Stimulated activated naive CD8-positive, alpha-beta T cell treated with anti-CD3 and anti-CD28 coated beads, Interleukin-15, Interleukin-2, amounts not matched to agents 100 ng/mL and 50 ng/mL, for 24 hours (primary cell): ENCODE measurements around the gene FBXW11.

Experiments
- H3K27ac Mint-ChIP-seq: one replicate; pipeline ENCODE4 v1.8.0; 2021; ENCODE audit warnings: mild to moderate bottlenecking, mixed read lengths
- H3K27me3 Mint-ChIP-seq: one replicate; pipeline ENCODE4 v1.8.0; 2021; ENCODE audit warnings: mixed read lengths
- H3K36me3 Mint-ChIP-seq: one replicate; pipeline ENCODE4 v1.8.0; 2021; ENCODE audit warnings: low read depth, mixed read lengths
- H3K4me1 Mint-ChIP-seq: one replicate; pipeline ENCODE4 v1.8.0; 2021; ENCODE audit warnings: low read depth, mixed read lengths
- H3K4me3 Mint-ChIP-seq: one replicate; pipeline ENCODE4 v1.8.0; 2021; ENCODE audit warnings: mild to moderate bottlenecking, mixed read lengths
- H3K9me3 Mint-ChIP-seq: one replicate; pipeline ENCODE4 v1.8.0; 2021; ENCODE audit warnings: mixed read lengths

Gene FBXW11

DNA sequence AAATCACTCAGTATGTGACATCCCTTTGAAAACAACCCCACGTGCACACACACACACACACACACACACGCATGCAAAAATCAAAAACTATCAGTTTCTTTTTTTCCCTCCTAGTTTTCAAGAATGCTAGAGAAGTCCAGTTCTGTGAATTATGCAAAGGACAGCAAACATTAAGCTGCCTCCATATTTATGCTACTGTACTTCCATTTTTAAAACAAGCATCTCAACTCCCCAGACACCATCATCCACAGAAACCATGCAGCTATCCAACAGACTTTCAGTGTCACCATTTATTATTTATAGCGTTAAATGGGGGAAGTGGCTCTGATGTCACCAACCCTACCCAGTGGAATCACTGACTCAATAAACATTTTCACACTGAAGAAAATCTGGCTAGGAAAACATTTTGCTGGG lies 1.6 kb downstream of the FBXW11 start:
- peaks cover 29% of the 10 kb centered on the region for H3K36me3 Mint-ChIP-seq
- H3K27me3 Mint-ChIP-seq: no peaks in the 10 kb centered on the region
- no peaks in the 10 kb centered on the region for H3K9me3 Mint-ChIP-seq
- peak overlapping the region; percentile 95 for H3K4me3 Mint-ChIP-seq
- H3K27ac Mint-ChIP-seq: peak overlapping the region; percentile 98
- H3K4me1 Mint-ChIP-seq: peaks cover 78% of the 10 kb centered on the region

- H3K36me3 Mint-ChIP-seq: peaks cover 33% of the 10 kb centered on the region
- peak overlapping the region; percentile 82 for H3K27ac Mint-ChIP-seq
- peak overlapping the region; percentile 33 for H3K4me3 Mint-ChIP-seq
- no peaks in the 10 kb centered on the region for H3K27me3 Mint-ChIP-seq
- peaks cover 83% of the 10 kb centered on the region for H3K4me1 Mint-ChIP-seq
- no peaks in the 10 kb centered on the region for H3K9me3 Mint-ChIP-seq
Observed at GRCh38 chr5:172003746-172004145, 2.7 kb downstream of the FBXW11 start.

- Mint-ChIP-seq H3K36me3 (peaks cover 34% of the 10 kb centered on the region), H3K9me3 (no peaks in the 10 kb centered on the region), H3K27me3 (no peaks in the 10 kb centered on the region), H3K27ac (peak overlapping the region; percentile 82), H3K4me3 (peak overlapping the region; percentile 33), H3K4me1 (peaks cover 82% of the 10 kb centered on the region)
Observed at GRCh38 chr5:172002840-172003512, 3.5 kb downstream of the FBXW11 start.

GRCh38 chr5:172002310-172002709 lies 4.1 kb downstream of the FBXW11 start:
- peaks cover 82% of the 10 kb centered on the region for H3K4me1 Mint-ChIP-seq
- no peaks in the 10 kb centered on the region for H3K9me3 Mint-ChIP-seq
- H3K4me3 Mint-ChIP-seq: peak overlapping the region; percentile 45
- H3K27me3 Mint-ChIP-seq: no peaks in the 10 kb centered on the region
- peak overlapping the region; percentile 38 for H3K27ac Mint-ChIP-seq
- peaks cover 41% of the 10 kb centered on the region for H3K36me3 Mint-ChIP-seq

DNA sequence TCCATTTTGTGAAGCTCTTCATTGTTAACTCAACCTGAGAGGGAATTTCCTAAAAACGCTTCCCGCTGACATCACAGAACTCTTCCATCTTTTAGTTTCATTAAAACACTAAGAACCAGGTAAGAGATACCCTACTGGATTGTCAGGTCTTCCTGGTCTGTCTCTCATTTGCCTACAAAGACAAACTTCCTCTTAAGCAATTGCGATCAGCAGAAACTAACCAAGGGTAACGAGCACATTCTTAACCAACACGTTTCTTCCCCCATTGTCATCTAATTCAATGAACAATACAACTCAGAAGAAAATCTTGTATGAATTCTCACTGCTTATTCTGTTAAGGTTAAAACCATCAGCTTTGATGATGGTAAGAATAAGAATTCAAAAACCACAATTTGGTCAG lies 6.6 kb downstream of the FBXW11 start:
- Mint-ChIP-seq H3K9me3 (no peaks in the 10 kb centered on the region), H3K36me3 (peaks cover 53% of the 10 kb centered on the region), H3K27me3 (no peaks in the 10 kb centered on the region), H3K27ac (peak overlapping the region; percentile 52), H3K4me1 (peaks cover 90% of the 10 kb centered on the region), H3K4me3 (peak overlapping the region; percentile 18)

GRCh38 chr5:171999100-171999499 lies 7.3 kb downstream of the FBXW11 start:
- peaks cover 53% of the 10 kb centered on the region for H3K36me3 Mint-ChIP-seq
- no peak overlapping the region for H3K27ac Mint-ChIP-seq
- no peaks in the 10 kb centered on the region for H3K27me3 Mint-ChIP-seq
- no peaks in the 10 kb centered on the region for H3K9me3 Mint-ChIP-seq
- peaks cover 89% of the 10 kb centered on the region for H3K4me1 Mint-ChIP-seq
- H3K4me3 Mint-ChIP-seq: no peak overlapping the region

GRCh38 chr5:171997011-171997410 lies 9.4 kb downstream of the FBXW11 start:
- Mint-ChIP-seq H3K9me3 (no peaks in the 10 kb centered on the region), H3K27ac (no peak overlapping the region), H3K27me3 (no peaks in the 10 kb centered on the region), H3K4me3 (no peak overlapping the region), H3K4me1 (peaks cover 79% of the 10 kb centered on the region), H3K36me3 (peaks cover 65% of the 10 kb centered on the region)

GRCh38 chr5:171992813-171993212 lies 13.6 kb downstream of the FBXW11 start:
- no peaks in the 10 kb centered on the region for H3K27me3 Mint-ChIP-seq
- H3K4me1 Mint-ChIP-seq: peaks cover 75% of the 10 kb centered on the region
- H3K36me3 Mint-ChIP-seq: peaks cover 78% of the 10 kb centered on the region
- no peaks in the 10 kb centered on the region for H3K9me3 Mint-ChIP-seq
- peak overlapping the region; percentile 1 for H3K27ac Mint-ChIP-seq
- no peak overlapping the region for H3K4me3 Mint-ChIP-seq

DNA sequence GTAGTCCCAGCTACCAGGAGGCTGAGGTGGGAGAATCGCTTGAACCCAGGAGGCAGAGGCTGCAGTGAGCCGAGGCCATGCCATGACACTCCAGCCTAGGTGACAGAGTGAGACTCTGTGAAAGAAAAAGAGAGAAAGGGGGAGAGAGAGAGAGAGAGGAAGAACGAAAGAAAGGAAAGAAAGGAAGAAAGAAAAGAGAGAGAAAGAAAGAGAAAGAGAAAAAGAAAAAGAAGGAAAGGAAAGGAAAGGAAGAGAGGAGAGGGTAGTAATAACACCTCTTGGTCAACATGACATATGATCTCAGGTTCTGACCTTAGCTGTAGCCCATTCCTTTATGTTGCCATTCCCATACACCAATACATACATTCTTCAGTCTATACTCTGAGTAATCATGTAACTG lies 14.1 kb downstream of the FBXW11 start:
- Mint-ChIP-seq H3K4me1 (peaks cover 72% of the 10 kb centered on the region), H3K27me3 (no peaks in the 10 kb centered on the region), H3K27ac (no peak overlapping the region), H3K36me3 (peaks cover 78% of the 10 kb centered on the region), H3K9me3 (no peaks in the 10 kb centered on the region), H3K4me3 (no peak overlapping the region)

DNA sequence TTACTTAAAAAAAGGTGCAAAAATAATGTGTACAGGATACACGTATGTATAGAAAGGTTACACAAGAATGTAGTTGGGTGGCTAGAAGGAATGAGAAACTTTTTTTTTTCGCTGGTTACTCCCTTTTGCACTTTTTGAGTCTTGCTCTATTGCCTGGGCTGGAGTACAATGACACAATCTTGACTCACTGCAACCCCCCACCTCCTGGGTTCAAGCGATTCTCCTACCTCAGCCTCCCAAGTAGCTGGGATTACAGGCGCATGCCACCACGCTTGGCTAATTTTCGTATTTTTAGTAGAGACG lies 15.8 kb downstream of the FBXW11 start:
- H3K27ac Mint-ChIP-seq: no peak overlapping the region
- H3K4me1 Mint-ChIP-seq: peaks cover 69% of the 10 kb centered on the region
- H3K36me3 Mint-ChIP-seq: peaks cover 69% of the 10 kb centered on the region
- no peaks in the 10 kb centered on the region for H3K27me3 Mint-ChIP-seq
- no peak overlapping the region for H3K4me3 Mint-ChIP-seq
- no peaks in the 10 kb centered on the region for H3K9me3 Mint-ChIP-seq

DNA sequence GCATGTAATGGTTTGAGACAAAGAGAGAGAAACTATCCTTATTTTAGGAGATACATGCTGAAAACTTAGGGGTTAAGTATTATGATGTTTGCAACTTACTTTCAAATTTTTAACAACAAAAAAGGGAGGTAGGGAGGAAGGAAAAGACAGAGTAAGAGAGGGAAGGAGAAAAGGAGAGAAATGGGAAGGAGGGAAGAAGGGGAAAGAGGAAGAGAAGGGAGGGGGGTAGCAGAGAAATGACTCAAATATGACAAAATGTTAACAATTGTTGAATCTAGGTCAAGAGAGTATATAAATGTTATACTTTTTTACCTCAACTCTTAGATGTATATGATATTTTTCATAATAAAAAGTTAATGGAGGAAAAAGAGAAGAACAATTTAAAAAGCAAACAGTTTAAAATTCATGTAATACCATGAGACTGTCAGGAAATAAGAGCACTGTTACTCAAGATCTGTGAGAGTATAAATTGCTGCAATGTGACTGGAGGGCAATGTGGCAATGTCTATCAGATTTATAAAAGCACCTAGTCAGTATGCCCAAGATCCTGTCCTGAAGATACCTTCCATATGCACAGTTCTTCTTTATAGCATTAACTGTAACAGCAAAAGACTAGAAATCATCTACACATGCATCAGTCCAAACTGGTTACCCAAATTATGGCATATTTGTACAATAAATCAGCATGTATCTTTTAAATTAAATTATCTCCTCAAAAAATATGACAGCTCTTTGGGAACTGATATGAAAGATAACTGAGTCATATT lies 16.3 kb downstream of the FBXW11 start:
- Mint-ChIP-seq H3K36me3 (peaks cover 66% of the 10 kb centered on the region), H3K4me3 (no peak overlapping the region), H3K4me1 (peaks cover 70% of the 10 kb centered on the region), H3K9me3 (no peaks in the 10 kb centered on the region), H3K27me3 (no peaks in the 10 kb centered on the region), H3K27ac (peak overlapping the region; percentile 64)

- Mint-ChIP-seq H3K9me3 (no peaks in the 10 kb centered on the region), H3K36me3 (peaks cover 68% of the 10 kb centered on the region), H3K27me3 (no peaks in the 10 kb centered on the region), H3K4me3 (peak overlapping the region; percentile 30), H3K4me1 (peaks cover 73% of the 10 kb centered on the region), H3K27ac (peak overlapping the region; percentile 67)
Observed at GRCh38 chr5:171989276-171989675, 17.2 kb downstream of the FBXW11 start.

- Mint-ChIP-seq H3K27ac (no peak overlapping the region), H3K36me3 (peaks cover 74% of the 10 kb centered on the region), H3K9me3 (no peaks in the 10 kb centered on the region), H3K4me3 (no peak overlapping the region), H3K4me1 (peaks cover 85% of the 10 kb centered on the region), H3K27me3 (no peaks in the 10 kb centered on the region)
Observed at GRCh38 chr5:171986772-171987171, 19.7 kb downstream of the FBXW11 start.

GRCh38 chr5:171984748-171985419 lies 21.6 kb downstream of the FBXW11 start:
- H3K4me1 Mint-ChIP-seq: peaks cover 73% of the 10 kb centered on the region
- H3K27ac Mint-ChIP-seq: peak overlapping the region; percentile 80

DNA sequence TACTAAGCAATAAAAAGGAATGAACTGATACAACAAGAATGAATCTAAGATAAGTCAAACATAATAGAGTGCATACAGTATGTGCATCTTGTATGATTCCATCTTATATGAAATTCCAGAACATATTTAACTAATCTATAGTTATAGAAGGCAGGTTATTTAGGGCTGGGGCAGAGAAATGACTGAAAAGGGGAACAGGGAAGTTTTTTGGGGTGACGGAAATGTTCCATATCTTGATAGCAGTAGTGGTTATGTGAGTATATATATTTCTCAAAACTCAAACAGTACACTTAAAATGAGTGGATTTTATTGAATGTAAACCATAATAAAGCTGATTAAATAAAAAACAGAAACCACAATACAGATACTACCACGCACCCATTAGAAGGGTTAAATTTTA lies 24.6 kb downstream of the FBXW11 start:
- Mint-ChIP-seq H3K36me3 (peaks cover 71% of the 10 kb centered on the region), H3K27me3 (no peaks in the 10 kb centered on the region), H3K4me1 (peaks cover 70% of the 10 kb centered on the region), H3K9me3 (peaks cover 12% of the 10 kb centered on the region), H3K4me3 (no peak overlapping the region), H3K27ac (no peak overlapping the region)

More at GRCh38 chr5:171984748-171985419, 21.6 kb downstream of the FBXW11 start:
- H3K36me3 Mint-ChIP-seq: peaks cover 71% of the 10 kb centered on the region
- peak overlapping the region; percentile 4 for H3K4me3 Mint-ChIP-seq
- peaks cover 8% of the 10 kb centered on the region for H3K9me3 Mint-ChIP-seq
- H3K27me3 Mint-ChIP-seq: no peaks in the 10 kb centered on the region
